Testis (tissue), 3 donors: ENCODE data around the gene SERTAD3. TPM values are rescaled to one million over a fixed set of nuclear protein-coding genes. Genes with fewer than 3 reads are reported as not detected.

Source experiments
- DNase-seq: peaks from one replicate; pipeline ENCODE4 v3.0.0-alpha.2; 2019
- H3K27ac ChIP-seq, 2 donors: fragments of 200-600 bp; sonication (generic); one replicate each; pipeline ENCODE4 v1.5.1; 2019
- H3K27me3 ChIP-seq: fragments of 200-600 bp; sonication (generic); one replicate; pipeline ENCODE4 v1.5.1; 2019
- H3K36me3 ChIP-seq: fragments of 200-600 bp; sonication (generic); one replicate; pipeline ENCODE4 v1.5.1; 2017; ENCODE audit warnings: low read depth; ENCODE audit errors: missing control alignments
- H3K4me1 ChIP-seq: fragments of 200-600 bp; sonication (generic); one replicate; pipeline ENCODE4 v1.5.1; 2019
- H3K4me3 ChIP-seq, 2 donors: fragments of 200-600 bp; sonication (generic); one replicate each; pipeline ENCODE4 v1.5.1; 2017 to 2019
- H3K9me3 ChIP-seq: fragments of 200-600 bp; sonication (generic); one replicate; pipeline ENCODE4 v1.5.1; 2017
- POLR2A ChIP-seq: fragments of 450-650 bp; IDR thresholded peaks from one replicate; pipeline ENCODE4 v1.6.1; 2017; ENCODE audit warnings: antibody characterized with exemption, mild to moderate bottlenecking, moderate library complexity
- WGBS, 2 donors: methylation state at CpG; one replicate each; pipeline ENCODE4 v1.1.5; 2018; 5-methylcytosine and 5-hydroxymethylcytosine counted together
- intact Hi-C: fragments of 100-400 bp; cut with DNase I; formaldehyde crosslinking; loops from one replicate; pipeline ENCODE4 v1.15.1; 2023; ENCODE audit warnings: low total_unique reads
- polyA plus RNA-seq: library from polyadenylated mRNA; stranded (reverse); fragments of 350-450 nt; fragmentation: Illumina TruSeq; extraction: RNeasy Lipid Tissue Mini Kit (QIAGEN cat#74804); gene quantifications from one replicate; pipeline ENCODE4 v1.2.3, GENCODE V29; 2014; ENCODE audit warnings: low read depth, low replicate concordance; ENCODE audit not compliant: insufficient read depth
- total RNA-seq, 2 donors: library from RNA; depleted of rRNA; stranded (reverse); fragments of >200 nt; gene quantifications; one replicate each; pipeline ENCODE4 v1.2.3, GENCODE V29; 2016
- TF ChIP-seq, protein P1 (sequence below), 3 experiments: fragments of 450-650 bp in 2 of 3; fragments of 200-600 bp in 1 of 3; sonication (generic) in 1 of 3; IDR thresholded peaks; one replicate each; pipeline ENCODE4 v1.5.1; 2016 to 2019; ENCODE audit warnings: antibody characterized with exemption in 3 of 3, mild to moderate bottlenecking in 2 of 3, moderate library complexity in 1 of 3

SERTAD3 gene
- total and polyA plus RNA-seq, 3 donors from 2014 or later, result 22.4 to 33.9 (median 24.3) TPM

DNA sequence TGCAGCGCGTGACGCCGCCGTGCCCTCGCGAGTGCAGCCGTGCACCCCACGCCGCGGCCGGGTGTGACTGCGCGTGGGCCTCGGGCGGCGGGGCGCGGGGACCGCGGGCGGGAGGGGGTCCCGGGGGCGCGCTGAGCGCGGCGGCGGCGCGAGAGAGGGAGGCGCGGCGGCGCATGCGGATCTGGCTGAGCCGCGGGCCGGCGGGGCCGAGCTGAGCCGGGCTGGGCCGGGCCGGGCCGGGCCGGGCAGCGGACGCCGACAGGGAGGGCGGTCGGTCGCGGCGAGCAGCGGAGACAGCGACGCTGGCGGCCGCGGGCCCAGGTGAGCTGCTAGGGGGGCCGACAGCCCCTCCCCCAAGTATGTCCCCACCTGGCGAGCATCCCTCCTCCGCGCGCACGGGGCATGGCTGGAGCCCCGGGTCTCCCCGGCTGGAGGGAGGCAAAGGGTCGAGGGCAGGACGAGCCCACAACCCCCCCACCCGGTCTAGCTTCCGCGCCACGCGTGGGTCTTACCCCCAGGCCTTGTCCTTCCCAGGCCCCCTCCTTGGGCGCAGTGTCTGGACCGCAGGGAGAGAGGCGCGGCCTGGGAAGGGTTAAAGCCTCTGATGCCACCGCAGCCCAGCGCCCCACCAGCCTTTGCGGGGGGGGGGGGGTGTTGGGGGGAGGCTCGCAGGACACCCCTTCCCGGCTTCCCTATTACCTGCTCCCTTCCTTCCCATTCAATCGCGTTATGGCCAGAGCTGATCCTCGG is 23.0 kb upstream of the SERTAD3 start, which contains the start of gene SPTBN4:
SPTBN4 (plus strand) TSS at position 17 of the 750 bp plus-strand sequence. CDS start 5,621 bp downstream, outside the sequence.
- DNase-seq, result no peak
- H3K27me3 ChIP-seq, result no peaks in the 10 kb centered on the region
- intact Hi-C loops, result no loop called here
- H3K4me1 ChIP-seq, result peaks cover 26% of the 10 kb centered on the region
- H3K36me3 ChIP-seq, result no peaks in the 10 kb centered on the region
- peak within 1 kb of the TSS; percentile 57 to 80 for H3K4me3 ChIP-seq
- H3K27ac ChIP-seq, result peak within 1 kb of the TSS in 1 of 2 donors; percentile 9
- 5 to 16% methylated on average over 6 to 40 of the region's 87 CpGs for WGBS, 2 donors
- no peaks in the 10 kb centered on the region for H3K9me3 ChIP-seq
- TF ChIP-seq, protein P1, sequence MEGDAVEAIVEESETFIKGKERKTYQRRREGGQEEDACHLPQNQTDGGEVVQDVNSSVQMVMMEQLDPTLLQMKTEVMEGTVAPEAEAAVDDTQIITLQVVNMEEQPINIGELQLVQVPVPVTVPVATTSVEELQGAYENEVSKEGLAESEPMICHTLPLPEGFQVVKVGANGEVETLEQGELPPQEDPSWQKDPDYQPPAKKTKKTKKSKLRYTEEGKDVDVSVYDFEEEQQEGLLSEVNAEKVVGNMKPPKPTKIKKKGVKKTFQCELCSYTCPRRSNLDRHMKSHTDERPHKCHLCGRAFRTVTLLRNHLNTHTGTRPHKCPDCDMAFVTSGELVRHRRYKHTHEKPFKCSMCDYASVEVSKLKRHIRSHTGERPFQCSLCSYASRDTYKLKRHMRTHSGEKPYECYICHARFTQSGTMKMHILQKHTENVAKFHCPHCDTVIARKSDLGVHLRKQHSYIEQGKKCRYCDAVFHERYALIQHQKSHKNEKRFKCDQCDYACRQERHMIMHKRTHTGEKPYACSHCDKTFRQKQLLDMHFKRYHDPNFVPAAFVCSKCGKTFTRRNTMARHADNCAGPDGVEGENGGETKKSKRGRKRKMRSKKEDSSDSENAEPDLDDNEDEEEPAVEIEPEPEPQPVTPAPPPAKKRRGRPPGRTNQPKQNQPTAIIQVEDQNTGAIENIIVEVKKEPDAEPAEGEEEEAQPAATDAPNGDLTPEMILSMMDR (IDR thresholded peaks at IDR 0.05), result no peak
- TF ChIP-seq POLR2A, result no peak

DNA sequence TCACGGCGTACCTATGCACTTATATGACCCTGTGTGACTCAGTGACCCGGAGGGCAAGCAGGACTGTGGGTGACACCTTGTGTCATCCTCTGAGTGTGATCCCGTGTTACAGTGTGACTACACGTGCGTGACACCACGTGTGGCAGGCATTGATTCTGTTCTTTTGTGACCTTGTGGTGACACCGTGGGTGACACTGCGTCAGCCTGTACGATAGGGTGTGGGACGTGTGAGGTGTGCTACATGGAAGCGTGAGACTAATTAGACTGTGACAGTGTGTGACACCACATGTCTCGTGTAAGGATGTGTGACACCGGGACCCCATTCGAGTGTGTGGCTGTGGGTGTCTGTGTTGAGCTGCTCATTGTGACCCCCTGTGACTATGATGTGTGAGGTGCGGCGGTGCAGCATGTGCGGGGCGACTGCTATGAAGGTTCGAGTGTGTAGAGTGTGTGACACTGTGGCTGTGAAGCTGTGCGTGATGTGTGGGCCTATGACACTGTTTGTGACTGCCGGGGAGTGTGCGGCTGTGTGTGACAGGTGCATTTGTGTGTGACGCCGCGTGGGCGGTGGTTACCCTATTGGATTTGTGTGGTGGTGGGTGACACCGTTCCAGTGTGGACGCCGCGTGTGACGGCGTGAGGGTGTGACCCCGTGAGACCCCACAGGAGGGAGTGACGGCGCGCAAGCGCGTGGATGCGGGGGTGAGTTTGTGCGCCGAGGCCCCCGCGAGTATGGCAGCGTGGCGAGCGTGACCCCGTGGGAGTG is 22.3 kb upstream of the SERTAD3 start:
- 5 to 20% methylated on average over 17 to 48 of the region's 48 CpGs for WGBS, 2 donors
- Histone ChIP-seq H3K4me1 (peaks cover 26% of the 10 kb centered on the region), H3K9me3 (no peaks in the 10 kb centered on the region), H3K27ac (peak overlapping the region in 1 of 2 donors; percentile 9), H3K4me3 (peak overlapping the region; percentile 57 to 80), H3K27me3 (no peaks in the 10 kb centered on the region), H3K36me3 (no peaks in the 10 kb centered on the region)
- intact Hi-C loops, result no loop called here
- peak; percentile 39 for DNase-seq
- TF ChIP-seq, protein P1 (IDR thresholded peaks at IDR 0.05), result no peak
- TF ChIP-seq POLR2A, result no peak

DNA sequence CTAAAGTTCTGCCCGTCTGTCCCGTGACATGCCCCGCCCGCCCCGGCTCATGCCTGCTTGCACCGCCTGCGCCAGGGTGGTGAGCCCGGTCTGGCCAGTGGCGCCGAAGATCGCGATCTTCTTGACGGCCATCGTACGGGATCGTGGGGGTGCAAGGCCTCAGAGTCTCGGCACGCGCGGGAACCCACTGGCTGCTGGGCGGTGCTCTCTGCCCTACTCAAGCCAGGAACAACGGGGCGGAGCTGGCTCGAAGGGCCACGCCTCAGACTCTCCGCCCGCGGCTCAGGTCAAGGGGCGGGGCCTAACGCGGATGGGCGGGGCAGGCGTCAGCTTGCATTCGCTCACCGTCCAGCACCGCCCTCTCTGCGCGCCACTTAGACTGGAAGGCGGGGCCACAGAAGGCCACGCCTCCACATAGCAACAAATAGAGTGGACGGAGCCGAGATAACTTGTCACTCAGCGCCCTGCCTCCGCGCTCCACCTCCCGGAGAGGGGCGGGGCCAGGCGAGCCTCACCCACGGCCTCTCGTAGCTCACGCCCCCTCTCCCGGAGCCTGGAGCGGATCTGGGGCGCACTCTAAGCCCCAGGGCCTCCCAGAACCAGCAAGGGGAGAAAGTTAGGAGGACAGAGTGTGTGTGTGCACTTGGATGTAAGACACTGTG is 21.6 kb upstream of the SERTAD3 start, which contains the start of gene BLVRB:
BLVRB (minus strand) TSS at position 189 of the 662 bp plus-strand sequence; CDS start at position 132, 57 bp downstream.
- Histone ChIP-seq H3K4me1 (peaks cover 26% of the 10 kb centered on the region), H3K9me3 (no peaks in the 10 kb centered on the region), H3K27ac (peak within 1 kb of the TSS; percentile 81 to 87), H3K36me3 (no peaks in the 10 kb centered on the region), H3K4me3 (peak within 1 kb of the TSS; percentile 80), H3K27me3 (no peaks in the 10 kb centered on the region)
- DNase-seq, result peak; percentile 100
- intact Hi-C loops, result no loop called here
- WGBS, 2 donors, result 0 to 2% methylated on average over 8 to 52 of the region's 54 CpGs
- TF ChIP-seq POLR2A, result peak; percentile 60
- TF ChIP-seq, protein P1 (IDR thresholded peaks at IDR 0.05), result no peak

DNA sequence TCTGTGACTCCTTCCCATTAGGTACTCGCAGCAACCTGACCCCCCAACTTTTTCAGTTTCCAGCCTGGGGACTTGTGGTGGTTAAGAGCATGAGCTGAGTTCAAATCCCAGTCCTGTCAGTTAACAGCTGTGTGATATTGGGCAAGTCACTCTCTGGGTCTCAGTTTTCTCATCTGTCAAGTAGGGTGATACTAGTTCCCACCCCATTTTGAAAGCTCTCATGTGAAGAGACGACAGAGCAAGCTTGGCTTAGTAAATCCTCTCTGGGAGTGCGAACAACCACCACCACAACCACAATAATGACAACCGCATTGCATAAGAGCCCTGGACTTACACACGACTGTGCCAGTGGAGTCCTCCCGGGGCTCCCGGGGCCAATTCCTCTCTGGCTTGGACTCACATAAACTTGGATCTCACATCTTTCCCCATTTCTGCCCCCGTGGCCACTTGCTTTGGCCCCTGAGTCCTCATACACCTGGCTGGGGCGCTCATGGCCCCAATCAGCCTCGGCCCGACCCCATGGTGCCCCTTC is 21.0 kb upstream of the SERTAD3 start:
- Histone ChIP-seq H3K36me3 (no peaks in the 10 kb centered on the region), H3K4me3 (peak overlapping the region; percentile 80), H3K27me3 (no peaks in the 10 kb centered on the region), H3K9me3 (no peaks in the 10 kb centered on the region), H3K4me1 (peaks cover 26% of the 10 kb centered on the region), H3K27ac (peak overlapping the region; percentile 81 to 87)
- no peak for DNase-seq
- WGBS, 2 donors, result 8 to 14% methylated on average over 11 of the region's 11 CpGs
- TF ChIP-seq POLR2A, result no peak
- TF ChIP-seq, protein P1 (IDR thresholded peaks at IDR 0.05), result no peak
- intact Hi-C loops, result no loop called here
